Esophagus muscularis mucosa (tissue), 3 donors: ENCODE results near the gene CC2D2A.

Experiments
- CTCF ChIP-seq, 3 experiments: fragments of 200-600 bp in 2 of 3; fragments of 450-650 bp in 1 of 3; sonication (generic) in 2 of 3; IDR thresholded peaks; one replicate each; pipeline ENCODE4 v1.5.1; 2017 to 2019; ENCODE audit warnings: antibody characterized with exemption in 3 of 3, mild to moderate bottlenecking in 2 of 3, moderate library complexity in 1 of 3
- POLR2AphosphoS5 ChIP-seq, 2 donors: sonication (generic); formaldehyde crosslinking; IDR thresholded peaks; one replicate each; pipeline ENCODE4 v1.6.1; 2017; ENCODE audit warnings: antibody characterized with exemption in 2 of 2

GRCh38 chr4:15427701-15428100 is 42.0 kb upstream of the CC2D2A start, which contains the start of gene C1QTNF7:
- peak in 1 of 2 donors; percentile 44 for TF ChIP-seq POLR2AphosphoS5 (IDR thresholded peaks at IDR 0.05)
- TF ChIP-seq CTCF (IDR thresholded peaks at IDR 0.05), result no peak
